HepG2 (cell line): ENCODE results near the gene NCOA1. TPM values are rescaled to one million over a fixed set of nuclear protein-coding genes. Genes with fewer than 3 reads are reported as not detected.

Source experiments
- ATAC-seq: fragments of 200-7000 bp; cut with Tn5 transposase; 3 replicates; pipeline ENCODE4 v1.9.1; 2020; ENCODE audit warnings: mild to moderate bottlenecking, moderate library complexity
- BruUV-seq: library from RNA; stranded (reverse); fragments of 400-500 nt; replicated peaks from 2 replicates; lab custom pipeline; 2021; lab: Mats Ljungman, UMichigan
- CTCF ChIA-PET: fragments of 300-600 bp; formaldehyde crosslinking; extraction: SDS; loops from one replicate; lab custom pipeline; 2021; ENCODE audit warnings: low total read pairs, inconsistent platforms, low intra/inter-chr PET ratio; lab: Yijun Ruan, JAX
- POLR2A ChIA-PET: fragments of 350-600 bp; sonication (Branson Sonifier 250); formaldehyde crosslinking; loops from one replicate; lab custom pipeline; 2020; ENCODE audit warnings: antibody characterized with exemption, inconsistent platforms; lab: Yijun Ruan, JAX
- DNase-seq: peaks from one replicate; pipeline ENCODE4 v3.0.0-alpha.2; 2015; ENCODE audit warnings: low spot score
- FAIRE-seq: peaks from 3 replicates; lab custom pipeline; 2011; peaks lifted over from hg19 to GRCh38; lab: Jason Lieb, UNC
- H2AFZ ChIP-seq: one replicate; pipeline ENCODE4 v1.6.1; 2011; ENCODE audit warnings: low read length, inconsistent platforms
- H3K27ac ChIP-seq: fragments of 300-600 bp; 3 replicates; pipeline ENCODE4 v1.8.0; 2011; ENCODE audit warnings: mixed run types, mild to moderate bottlenecking, mixed read lengths, low read length, inconsistent platforms; ENCODE audit not compliant: insufficient read depth; ENCODE audit errors: extremely low read length
- H3K27me3 ChIP-seq, 2 experiments: fragments of 200-600 bp in 1 of 2; 2 replicates in 1 of 2; 3 replicates in 1 of 2; pipeline versions ENCODE4 v1.6.0 to v1.8.0; 2011; ENCODE audit warnings: low read length in 2 of 2, mild to moderate bottlenecking in 2 of 2, moderate library complexity in 2 of 2, inconsistent platforms in 1 of 2; ENCODE audit not compliant: insufficient read depth in 2 of 2, control insufficient read depth in 1 of 2
- H3K36me3 ChIP-seq, 2 experiments: fragments of 200-600 bp in 1 of 2; replicated peaks in 1 of 2; 2 replicates in 1 of 2; 3 replicates in 1 of 2; pipeline versions ENCODE4 v1.5.1 to v1.8.0; 2011; ENCODE audit warnings: low read length in 2 of 2, inconsistent platforms in 1 of 2; ENCODE audit not compliant: insufficient read depth in 2 of 2, control insufficient read depth in 1 of 2
- H3K4me1 ChIP-seq: 2 replicates; pipeline ENCODE4 v1.5.1; 2012; ENCODE audit warnings: low read length, inconsistent platforms; ENCODE audit not compliant: insufficient read depth
- H3K4me2 ChIP-seq: 2 replicates; pipeline ENCODE4 v1.6.0; 2011; ENCODE audit warnings: low read depth, low read length, inconsistent platforms
- H3K4me3 ChIP-seq, 3 experiments: fragments of 200-600 bp in 1 of 3; sonication (generic), shearing (Covaris generic) in 1 of 3; replicated peaks in 1 of 3; 2 replicates each; pipeline ENCODE4 v1.5.1; 2011 to 2016; ENCODE audit warnings: low read length in 3 of 3, inconsistent platforms in 2 of 3, low read depth in 2 of 3, mild to moderate bottlenecking in 2 of 3, control low read depth in 1 of 3, mixed read lengths in 1 of 3; ENCODE audit not compliant: insufficient read depth in 1 of 3
- H3K79me2 ChIP-seq: one replicate; pipeline ENCODE4 v1.6.1; 2011; ENCODE audit warnings: low read length, inconsistent platforms; ENCODE audit not compliant: insufficient read depth
- H3K9ac ChIP-seq: 2 replicates; pipeline ENCODE4 v1.6.0; 2011; ENCODE audit warnings: mild to moderate bottlenecking, low read depth, low read length, inconsistent platforms; ENCODE audit not compliant: insufficient read depth
- H3K9me3 ChIP-seq: 2 replicates; pipeline ENCODE4 v1.5.1; 2012; ENCODE audit warnings: mild to moderate bottlenecking, low read length
- H4K20me1 ChIP-seq: 2 replicates; pipeline ENCODE4 v1.6.0; 2011; ENCODE audit warnings: inconsistent platforms, mild to moderate bottlenecking, low read length, moderate library complexity; ENCODE audit not compliant: insufficient read depth
- HIVEP1 ChIP-seq: sonication (generic); formaldehyde crosslinking; IDR thresholded peaks from 2 replicates; pipeline ENCODE4 v1.4.0; 2020; ENCODE audit warnings: mild to moderate bottlenecking, missing genetic modification reagents
- HOMEZ ChIP-seq: IDR thresholded peaks from 2 replicates; pipeline ENCODE4 v1.6.1; 2016; ENCODE audit warnings: low read depth
- KAT8 ChIP-seq: IDR thresholded peaks from 2 replicates; pipeline ENCODE4 v1.6.1; 2016; ENCODE audit warnings: missing genetic modification reagents, missing compliant biosample characterization
- NBN ChIP-seq: fragments of 450-650 bp; conservative IDR thresholded peaks from 2 replicates; pipeline ENCODE4 v1.6.1; 2017
- RARA ChIP-seq: IDR thresholded peaks from 2 replicates; pipeline ENCODE4 v1.6.1; 2016; ENCODE audit warnings: missing genetic modification reagents, missing compliant biosample characterization
- SIX1 ChIP-seq: sonication (generic); formaldehyde crosslinking; IDR thresholded peaks from 2 replicates; pipeline ENCODE4 v1.4.0; 2020; ENCODE audit warnings: missing genetic modification reagents, borderline replicate concordance
- ZNF17 ChIP-seq: sonication (generic); formaldehyde crosslinking; IDR thresholded peaks from 2 replicates; pipeline ENCODE4 v1.5.0; 2020; ENCODE audit warnings: mild to moderate bottlenecking, missing genetic modification reagents
- ZNF816 ChIP-seq: sonication (generic); formaldehyde crosslinking; IDR thresholded peaks from 2 replicates; pipeline ENCODE4 v1.8.0; 2022; ENCODE audit warnings: missing genetic modification reagents, mild to moderate bottlenecking, borderline replicate concordance
- WGBS: methylation state at CpG from one replicate; pipeline ENCODE4 v1.1.6; 2017; ENCODE audit warnings: low lambda C conversion rate; 5-methylcytosine and 5-hydroxymethylcytosine counted together
- in situ Hi-C: cut with HindIII; loops from 2 replicates; pipeline ENCODE4 v1.10.0; 2017; ENCODE audit warnings: low pct_unique_long_range_greater_than_20kb; ENCODE audit not compliant: extremely low pct_ligation_motif_present
- intact Hi-C: fragments of 100-400 bp; cut with micrococcal nuclease; formaldehyde crosslinking; loops from one replicate; pipeline ENCODE4 v1.10.0; 2022; ENCODE audit not compliant: unreplicated experiment
- polyA plus RNA-seq, 8 experiments: library from polyadenylated mRNA; depleted of rRNA in 3 of 8; stranded (reverse) in 7 of 8; unstranded in 1 of 8; fragments of >200 nt; fragmentation: Illumina TruSeq in 4 of 8; extraction: Trizol in 4 of 8; gene quantifications; 2 replicates each; pipeline versions ENCODE4 v1.2.1 to v1.2.3, GENCODE V29; 2011 to 2016; ENCODE audit warnings: low read depth in 4 of 8, missing spikeins in 1 of 8, mixed read lengths in 1 of 8; ENCODE audit not compliant: insufficient read depth in 1 of 8
- total RNA-seq, 5 experiments: library from RNA; depleted of rRNA; stranded (reverse); fragments of >200 nt; fragmentation: Illumina TruSeq; extraction: Trizol; gene quantifications; 2 replicates each; pipeline ENCODE4 v1.2.3, GENCODE V29; 2016; ENCODE audit warnings: low read depth in 1 of 5
- TF ChIP-seq, protein P1 (sequence below): sonication (generic); formaldehyde crosslinking; IDR thresholded peaks from 2 replicates; pipeline ENCODE4 v1.5.1; 2020; ENCODE audit warnings: missing genetic modification reagents, mild to moderate bottlenecking, borderline replicate concordance

NCOA1 gene
- total and polyA plus RNA-seq, 2 of the 13 experiments (the other 11 are each of a cell fraction or from before 2014, with no cell fraction given), result 10.0 to 10.4 TPM

GRCh38 chr2:24579053-24579803, 88.2 kb downstream of the NCOA1 start:
- no peak for DNase-seq
- Histone ChIP-seq H2AFZ (no peak overlapping the region), H3K27me3 (no peaks in the 10 kb centered on the region), H3K4me2 (no peak overlapping the region), H3K4me3 (no peak overlapping the region), H4K20me1 (no peaks in the 10 kb centered on the region), H3K9ac (no peak overlapping the region), H3K9me3 (no peaks in the 10 kb centered on the region), H3K79me2 (no peaks in the 10 kb centered on the region), H3K36me3 (no peaks in the 10 kb centered on the region), H3K27ac (no peak overlapping the region), H3K4me1 (no peaks in the 10 kb centered on the region)
- WGBS, result 86% methylated on average over 4 of the region's 4 CpGs
- no peak for TF ChIP-seq RARA (CRISPR knock-in tag)
- in situ Hi-C loops (no loop called here), intact Hi-C loops (no loop called here)
- ChIA-PET POLR2A (no interaction called here), CTCF (no interaction called here)
- no peak for ATAC-seq
- FAIRE-seq, result no peak
- no TSS peak for BruUV-seq

DNA sequence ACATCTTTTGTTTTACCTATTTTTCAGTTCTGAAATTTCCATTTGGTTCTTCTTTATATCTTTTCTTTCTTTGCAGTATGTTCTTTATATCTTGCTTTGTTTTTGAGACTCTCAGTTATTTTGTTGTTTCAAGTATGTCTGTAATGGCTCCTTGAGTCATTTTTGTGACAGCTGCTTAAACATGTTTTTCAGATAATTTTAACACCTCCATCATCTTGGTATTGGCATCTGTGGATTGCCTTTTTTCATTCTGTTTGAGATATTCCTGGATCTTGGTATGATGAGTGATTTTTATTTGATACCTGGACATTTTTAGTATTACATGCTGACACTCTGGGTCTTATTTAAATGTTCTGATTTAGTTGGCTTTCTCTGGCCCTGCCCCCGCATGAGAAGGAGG, 89.5 kb downstream of the NCOA1 start:
- H3K27me3 ChIP-seq, result no peaks in the 10 kb centered on the region
- POLR2A ChIA-PET, result no interaction called here
- intact Hi-C loops, result no loop called here
- ATAC-seq, result no peak
- no peaks in the 10 kb centered on the region for H3K9me3 ChIP-seq
- TF ChIP-seq HIVEP1, result no peak
- TF ChIP-seq HOMEZ, result no peak
- TF ChIP-seq ZNF17 (CRISPR knock-in tag), result no peak
- TF ChIP-seq ZNF816 (CRISPR knock-in tag), result no peak
- TF ChIP-seq, protein P1, sequence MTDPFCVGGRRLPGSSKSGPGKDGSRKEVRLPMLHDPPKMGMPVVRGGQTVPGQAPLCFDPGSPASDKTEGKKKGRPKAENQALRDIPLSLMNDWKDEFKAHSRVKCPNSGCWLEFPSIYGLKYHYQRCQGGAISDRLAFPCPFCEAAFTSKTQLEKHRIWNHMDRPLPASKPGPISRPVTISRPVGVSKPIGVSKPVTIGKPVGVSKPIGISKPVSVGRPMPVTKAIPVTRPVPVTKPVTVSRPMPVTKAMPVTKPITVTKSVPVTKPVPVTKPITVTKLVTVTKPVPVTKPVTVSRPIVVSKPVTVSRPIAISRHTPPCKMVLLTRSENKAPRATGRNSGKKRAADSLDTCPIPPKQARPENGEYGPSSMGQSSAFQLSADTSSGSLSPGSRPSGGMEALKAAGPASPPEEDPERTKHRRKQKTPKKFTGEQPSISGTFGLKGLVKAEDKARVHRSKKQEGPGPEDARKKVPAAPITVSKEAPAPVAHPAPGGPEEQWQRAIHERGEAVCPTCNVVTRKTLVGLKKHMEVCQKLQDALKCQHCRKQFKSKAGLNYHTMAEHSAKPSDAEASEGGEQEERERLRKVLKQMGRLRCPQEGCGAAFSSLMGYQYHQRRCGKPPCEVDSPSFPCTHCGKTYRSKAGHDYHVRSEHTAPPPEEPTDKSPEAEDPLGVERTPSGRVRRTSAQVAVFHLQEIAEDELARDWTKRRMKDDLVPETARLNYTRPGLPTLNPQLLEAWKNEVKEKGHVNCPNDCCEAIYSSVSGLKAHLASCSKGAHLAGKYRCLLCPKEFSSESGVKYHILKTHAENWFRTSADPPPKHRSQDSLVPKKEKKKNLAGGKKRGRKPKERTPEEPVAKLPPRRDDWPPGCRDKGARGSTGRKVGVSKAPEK (CRISPR knock-in tag), result no peak
- no peak for TF ChIP-seq SIX1 (CRISPR knock-in tag)
- no peak for TF ChIP-seq NBN
- no peak for TF ChIP-seq KAT8 (CRISPR knock-in tag)
- TF ChIP-seq, all 625 proteins: peak for 0
- 97% methylated on average over 1 of the region's 1 CpG for WGBS
- DNase-seq (no peak), FAIRE-seq (no peak)
- no peaks in the 10 kb centered on the region for H3K36me3 ChIP-seq
- in situ Hi-C loops, result no loop called here
- no peaks in the 10 kb centered on the region for H3K79me2 ChIP-seq
- no peaks in the 10 kb centered on the region for H3K4me1 ChIP-seq
- no peak overlapping the region for H3K4me2 ChIP-seq
- H3K4me3 ChIP-seq, result no peak overlapping the region
- CTCF ChIA-PET, result no interaction called here
- no peak overlapping the region for H3K27ac ChIP-seq
- no TSS peak for BruUV-seq
- no peak overlapping the region for H2AFZ ChIP-seq
- no peak overlapping the region for H3K9ac ChIP-seq
- no peaks in the 10 kb centered on the region for H4K20me1 ChIP-seq
